OCI-LY3 (cell line): ENCODE measurements around the gene PYCR2.

Experiments
- EZH2phosphoT487 ChIP-seq: fragments of 200-600 bp; shearing (Covaris generic); IDR thresholded peaks from 2 replicates; pipeline ENCODE4 v1.6.1; 2018; ENCODE audit warnings: antibody characterized with exemption, mixed run types, low read depth
- TF ChIP-seq, protein P1 (sequence below): fragments of 200-600, 300-600 bp; sonication (generic); IDR thresholded peaks from 2 replicates; pipeline ENCODE4 v1.5.1; 2014; ENCODE audit warnings: antibody characterized with exemption, low read length, low read depth

DNA sequence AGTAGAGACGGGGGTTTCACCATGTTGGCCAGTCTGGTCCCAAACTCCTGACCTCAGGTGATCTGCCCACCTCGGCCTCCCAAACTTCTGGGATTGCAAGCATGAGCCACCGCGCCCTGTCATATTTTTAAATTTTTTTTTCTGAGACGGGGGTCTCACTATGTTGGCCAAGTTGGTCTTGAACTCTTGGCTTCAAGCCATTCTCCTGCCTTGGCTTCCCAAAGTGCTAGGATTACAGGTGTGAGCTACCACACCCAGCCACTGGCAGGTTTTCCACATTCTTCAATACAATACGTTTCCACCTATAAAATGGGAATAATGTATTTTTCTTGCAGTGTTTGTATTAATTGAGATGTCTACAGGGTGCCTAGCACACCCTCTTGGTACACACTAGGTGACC is 31.7 kb downstream of the PYCR2 start:
- TF ChIP-seq, protein P1, sequence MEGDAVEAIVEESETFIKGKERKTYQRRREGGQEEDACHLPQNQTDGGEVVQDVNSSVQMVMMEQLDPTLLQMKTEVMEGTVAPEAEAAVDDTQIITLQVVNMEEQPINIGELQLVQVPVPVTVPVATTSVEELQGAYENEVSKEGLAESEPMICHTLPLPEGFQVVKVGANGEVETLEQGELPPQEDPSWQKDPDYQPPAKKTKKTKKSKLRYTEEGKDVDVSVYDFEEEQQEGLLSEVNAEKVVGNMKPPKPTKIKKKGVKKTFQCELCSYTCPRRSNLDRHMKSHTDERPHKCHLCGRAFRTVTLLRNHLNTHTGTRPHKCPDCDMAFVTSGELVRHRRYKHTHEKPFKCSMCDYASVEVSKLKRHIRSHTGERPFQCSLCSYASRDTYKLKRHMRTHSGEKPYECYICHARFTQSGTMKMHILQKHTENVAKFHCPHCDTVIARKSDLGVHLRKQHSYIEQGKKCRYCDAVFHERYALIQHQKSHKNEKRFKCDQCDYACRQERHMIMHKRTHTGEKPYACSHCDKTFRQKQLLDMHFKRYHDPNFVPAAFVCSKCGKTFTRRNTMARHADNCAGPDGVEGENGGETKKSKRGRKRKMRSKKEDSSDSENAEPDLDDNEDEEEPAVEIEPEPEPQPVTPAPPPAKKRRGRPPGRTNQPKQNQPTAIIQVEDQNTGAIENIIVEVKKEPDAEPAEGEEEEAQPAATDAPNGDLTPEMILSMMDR = no peak
- TF ChIP-seq EZH2phosphoT487 = no peak
